ENCODE data around the gene MFAP5. TPM values are rescaled to one million over a fixed set of nuclear protein-coding genes. Genes with fewer than 3 reads are reported as not detected.

The MFAP5 gene
- total RNA-seq, result 174 TPM

DNA sequence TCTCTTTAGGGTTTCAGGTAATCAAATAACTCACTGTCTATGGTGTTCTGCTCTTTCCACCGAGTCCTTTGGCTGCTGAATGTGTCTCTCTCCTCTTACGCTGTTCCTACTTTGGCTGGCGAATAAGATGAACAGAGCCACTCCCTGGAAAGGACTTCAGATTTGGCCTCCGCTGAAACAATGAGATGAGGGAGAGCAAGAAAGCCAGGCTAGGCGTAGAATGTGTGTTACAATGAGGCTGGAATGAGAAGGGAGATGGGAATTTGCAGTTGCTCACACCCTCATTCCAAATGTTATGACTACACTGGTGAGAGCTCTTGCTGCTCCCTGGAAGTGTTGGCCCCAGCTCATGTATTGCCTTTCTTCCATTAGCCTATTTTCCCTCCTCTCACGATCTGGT, at the start of gene MFAP5:
Gene MFAP5, minus strand, starts transcription at position 234 of the 400 bp plus-strand sequence. CDS start 722 bp downstream, outside the sequence.
- Histone ChIP-seq H3K4me1 (no peaks in the 10 kb centered on the region), H3K27me3 (no peaks in the 10 kb centered on the region), H3K4me3 (no peak within 1 kb of the TSS), H3K36me3 (no peaks in the 10 kb centered on the region), H3K27ac (peak within 1 kb of the TSS in 1 of 2 donors; percentile 43), H3K9me3 (no peaks in the 10 kb centered on the region)
- intact Hi-C loops (cut with DNase I), result loop anchor here (5.0 kb wide), 1 partner anchor 230 kb away; no protein-coding TSS in a partner anchor
- no peak for DNase-seq (ENCODE audit: low spot score in 2 of 2)
- TF ChIP-seq, protein P1, sequence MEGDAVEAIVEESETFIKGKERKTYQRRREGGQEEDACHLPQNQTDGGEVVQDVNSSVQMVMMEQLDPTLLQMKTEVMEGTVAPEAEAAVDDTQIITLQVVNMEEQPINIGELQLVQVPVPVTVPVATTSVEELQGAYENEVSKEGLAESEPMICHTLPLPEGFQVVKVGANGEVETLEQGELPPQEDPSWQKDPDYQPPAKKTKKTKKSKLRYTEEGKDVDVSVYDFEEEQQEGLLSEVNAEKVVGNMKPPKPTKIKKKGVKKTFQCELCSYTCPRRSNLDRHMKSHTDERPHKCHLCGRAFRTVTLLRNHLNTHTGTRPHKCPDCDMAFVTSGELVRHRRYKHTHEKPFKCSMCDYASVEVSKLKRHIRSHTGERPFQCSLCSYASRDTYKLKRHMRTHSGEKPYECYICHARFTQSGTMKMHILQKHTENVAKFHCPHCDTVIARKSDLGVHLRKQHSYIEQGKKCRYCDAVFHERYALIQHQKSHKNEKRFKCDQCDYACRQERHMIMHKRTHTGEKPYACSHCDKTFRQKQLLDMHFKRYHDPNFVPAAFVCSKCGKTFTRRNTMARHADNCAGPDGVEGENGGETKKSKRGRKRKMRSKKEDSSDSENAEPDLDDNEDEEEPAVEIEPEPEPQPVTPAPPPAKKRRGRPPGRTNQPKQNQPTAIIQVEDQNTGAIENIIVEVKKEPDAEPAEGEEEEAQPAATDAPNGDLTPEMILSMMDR (IDR thresholded peaks at IDR 0.05), result no peak

DNA sequence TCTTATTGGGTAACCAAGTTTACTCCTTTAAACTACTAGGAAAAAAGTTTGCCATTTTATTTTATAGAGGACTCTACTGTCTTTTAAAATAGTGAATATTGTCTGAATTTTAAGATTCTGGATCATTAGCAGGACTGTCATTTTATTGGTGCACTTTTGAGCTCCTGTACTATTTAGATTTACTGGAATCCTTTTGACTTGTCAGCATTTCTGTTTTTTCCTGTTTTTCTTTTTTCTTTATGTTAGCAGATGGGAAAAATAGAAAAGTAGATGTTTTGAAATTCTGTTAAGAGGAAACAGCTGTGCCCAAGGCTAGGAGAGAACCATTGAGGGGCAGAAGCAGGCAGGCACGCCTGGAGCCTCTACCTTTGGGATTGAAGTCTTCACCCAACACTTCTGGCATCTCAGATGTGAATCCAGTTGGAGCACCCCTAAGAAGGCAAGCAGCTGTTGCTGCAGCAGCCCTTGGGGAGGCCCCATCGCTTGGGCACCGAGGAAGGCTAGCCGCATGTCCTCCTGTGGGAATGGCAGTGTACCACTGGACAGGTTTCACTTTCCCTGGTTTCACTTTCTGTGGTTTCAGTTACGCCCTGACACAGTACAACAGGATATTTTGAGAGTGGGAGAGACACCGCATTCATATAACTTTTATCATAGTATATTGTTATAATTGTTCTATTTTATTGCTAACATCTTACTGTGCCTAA, 46.7 kb upstream of the MFAP5 start:
- Histone ChIP-seq H3K27ac (peak overlapping the region; percentile 48 to 59), H3K9me3 (no peaks in the 10 kb centered on the region), H3K27me3 (no peaks in the 10 kb centered on the region), H3K4me3 (peak overlapping the region; percentile 48 to 60), H3K36me3 (peaks cover 0 to 2% of the 10 kb centered on the region in 2 donors), H3K4me1 (peaks cover 0 to 22% of the 10 kb centered on the region in 2 donors)
- TF ChIP-seq, protein P1 (IDR thresholded peaks at IDR 0.05), result no peak
- no peak for DNase-seq (ENCODE audit: low spot score in 2 of 2)
- intact Hi-C loops (cut with DNase I), result no loop called here

GRCh38 chr12:8702159-8702558, 39.5 kb upstream of the MFAP5 start:
- peak overlapping the region; percentile 97 to 99 for H3K27ac ChIP-seq
- intact Hi-C loops (cut with DNase I), result no loop called here

DNA sequence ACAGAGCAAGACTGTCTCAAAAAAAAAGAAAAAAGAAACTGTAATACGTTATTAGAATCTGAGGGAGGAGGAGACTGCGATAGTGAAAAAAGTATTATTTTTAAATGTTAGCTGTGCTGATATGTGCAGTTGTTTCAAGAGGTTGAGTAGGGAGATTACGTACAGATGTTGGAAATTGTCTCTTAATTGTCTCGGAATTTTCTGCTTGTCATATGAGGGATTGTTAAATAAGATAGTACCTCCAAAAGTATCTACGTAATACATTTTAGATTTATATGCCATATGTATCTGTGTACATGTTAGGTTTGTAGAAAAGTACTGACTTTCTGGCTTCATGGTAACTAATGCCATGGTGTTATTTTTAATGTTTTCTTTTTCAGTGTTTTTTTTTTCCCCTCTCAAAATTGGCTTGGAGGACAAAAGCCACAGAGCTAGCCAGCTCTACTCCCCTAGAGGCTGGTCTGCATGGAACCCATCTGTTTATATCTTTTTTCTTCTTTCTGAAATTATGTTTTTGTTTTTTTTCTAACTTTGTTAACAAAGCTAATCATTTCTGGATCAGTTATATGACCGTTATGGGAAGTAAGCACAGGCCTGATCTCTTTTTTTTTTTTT, 38.5 kb upstream of the MFAP5 start:
- H3K4me1 ChIP-seq, result peaks cover 2 to 25% of the 10 kb centered on the region in 2 donors
- TF ChIP-seq, protein P1 (IDR thresholded peaks at IDR 0.05), result peak in 1 of 3 experiments; percentile 18
- H3K4me3 ChIP-seq, result peak overlapping the region; percentile 29 to 92

More at GRCh38 chr12:8702159-8702558, 39.5 kb upstream of the MFAP5 start:
- no peaks in the 10 kb centered on the region for H3K27me3 ChIP-seq
- H3K4me1 ChIP-seq, result peaks cover 2 to 25% of the 10 kb centered on the region in 2 donors
- H3K36me3 ChIP-seq, result no peaks in the 10 kb centered on the region
- no peaks in the 10 kb centered on the region for H3K9me3 ChIP-seq
- peak overlapping the region in 1 of 2 donors; percentile 92 for H3K4me3 ChIP-seq
- TF ChIP-seq, protein P1 (IDR thresholded peaks at IDR 0.05), result no peak
- no peak for DNase-seq (ENCODE audit: low spot score in 2 of 2)

DNA sequence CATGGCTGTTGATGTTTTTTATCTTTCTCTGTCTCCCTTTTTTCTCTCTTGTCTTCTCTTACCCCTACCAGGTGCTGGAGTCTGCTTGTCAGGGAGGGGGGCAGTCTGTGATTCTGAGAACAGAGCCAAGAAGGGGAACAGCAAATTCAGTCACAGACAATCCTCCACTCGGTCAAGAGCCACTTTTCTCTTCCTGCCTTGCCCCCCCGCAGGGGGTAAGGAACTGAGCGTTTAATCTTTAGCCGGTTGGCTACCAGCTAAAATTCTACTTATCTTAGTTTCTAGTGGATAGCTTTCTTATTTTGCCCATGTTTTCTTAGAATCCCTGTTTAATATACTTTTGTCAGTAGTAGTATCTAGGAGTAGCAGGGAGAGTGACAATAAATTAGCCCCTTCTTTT, 37.1 kb upstream of the MFAP5 start:
- intact Hi-C loops (cut with DNase I), result loop anchor here (5.0 to 10.0 kb wide), 4 partner anchors 78 to 1515 kb away; partner anchors contain the start of genes GABARAPL1 and M6PR
- peaks cover 2 to 25% of the 10 kb centered on the region in 2 donors for H3K4me1 ChIP-seq
- H3K27ac ChIP-seq, result peak overlapping the region; percentile 97 to 99
- H3K36me3 ChIP-seq, result no peaks in the 10 kb centered on the region
- no peaks in the 10 kb centered on the region for H3K9me3 ChIP-seq
- DNase-seq (ENCODE audit: low spot score in 2 of 2), result no peak
- no peaks in the 10 kb centered on the region for H3K27me3 ChIP-seq
- peak overlapping the region; percentile 81 to 92 for H3K4me3 ChIP-seq
- TF ChIP-seq, protein P1 (IDR thresholded peaks at IDR 0.05), result no peak

More for the DNA sequence above, 38.5 kb upstream of the MFAP5 start:
- Histone ChIP-seq H3K36me3 (no peaks in the 10 kb centered on the region), H3K27me3 (no peaks in the 10 kb centered on the region), H3K27ac (peak overlapping the region; percentile 97 to 99), H3K9me3 (no peaks in the 10 kb centered on the region)
- DNase-seq (ENCODE audit: low spot score in 2 of 2), result no peak
- intact Hi-C loops (cut with DNase I), result no loop called here

All from ascending aorta (tissue), 2 donors.